H9 (cell line): Measurements from ENCODE around the gene GAS5. TPM values are rescaled to one million over a fixed set of nuclear protein-coding genes. Genes with fewer than 3 reads are reported as not detected.
A peak's percentile ranks its signal among the peaks of the same experiment; 100 is the strongest.

Experiments
- DNase-seq: peaks from one replicate; pipeline ENCODE4 v3.0.0-alpha.2; 2017
- H2AFZ ChIP-seq: one replicate; pipeline ENCODE4 v1.6.1; 2013; ENCODE audit warnings: mild to moderate bottlenecking, low read length, control low read depth, moderate library complexity
- H2AK5ac ChIP-seq: 2 replicates; pipeline ENCODE4 v1.6.1; 2013; ENCODE audit warnings: low read length, control low read depth, mixed read lengths; ENCODE audit not compliant: insufficient read length
- H2BK120ac ChIP-seq: one replicate; pipeline ENCODE4 v1.6.1; 2013; ENCODE audit warnings: low read depth, mild to moderate bottlenecking, low read length, control low read depth, inconsistent platforms; ENCODE audit not compliant: poor library complexity, severe bottlenecking
- H2BK12ac ChIP-seq: 2 replicates; pipeline ENCODE4 v1.6.1; 2013; ENCODE audit warnings: low read length, control low read depth, mixed read lengths, low read depth; ENCODE audit not compliant: insufficient read length
- H2BK15ac ChIP-seq: 2 replicates; pipeline ENCODE4 v1.6.1; 2013; ENCODE audit warnings: low read depth, low read length, control low read depth
- H2BK20ac ChIP-seq: one replicate; pipeline ENCODE4 v1.6.1; 2013; ENCODE audit warnings: low read depth, mild to moderate bottlenecking, low read length, control low read depth, inconsistent platforms; ENCODE audit not compliant: poor library complexity, severe bottlenecking
- H2BK5ac ChIP-seq: 2 replicates; pipeline ENCODE4 v1.6.1; 2013; ENCODE audit warnings: low read length, control low read depth, mixed read lengths; ENCODE audit not compliant: insufficient read length
- H3K14ac ChIP-seq: 2 replicates; pipeline ENCODE4 v1.6.1; 2013; ENCODE audit warnings: low read length, control low read depth; ENCODE audit not compliant: insufficient read depth
- H3K18ac ChIP-seq: 2 replicates; pipeline ENCODE4 v1.6.1; 2013; ENCODE audit warnings: low read depth, mild to moderate bottlenecking, mixed read lengths, low read length, control low read depth; ENCODE audit not compliant: insufficient read length
- H3K23ac ChIP-seq: 2 replicates; pipeline ENCODE4 v1.6.1; 2013; ENCODE audit warnings: low read length, control low read depth, mixed read lengths, low read depth; ENCODE audit not compliant: insufficient read length
- H3K23me2 ChIP-seq: 2 replicates; pipeline ENCODE4 v1.6.1; 2013; ENCODE audit warnings: low read depth, mild to moderate bottlenecking, mixed read lengths, low read length, control low read depth; ENCODE audit not compliant: insufficient read length, poor library complexity, severe bottlenecking
- H3K27ac ChIP-seq: 2 replicates; pipeline ENCODE4 v1.5.1; 2013; ENCODE audit warnings: low read length, control low read depth, mixed read lengths, low read depth; ENCODE audit not compliant: insufficient read length
- H3K27me3 ChIP-seq: 2 replicates; pipeline ENCODE4 v1.6.1; 2013; ENCODE audit warnings: low read length, control low read depth, inconsistent platforms; ENCODE audit not compliant: insufficient read depth
- H3K4ac ChIP-seq: 2 replicates; pipeline ENCODE4 v1.6.1; 2013; ENCODE audit warnings: low read depth, mild to moderate bottlenecking, control low read depth, inconsistent platforms, low read length, moderate library complexity
- H3K4me1 ChIP-seq: 2 replicates; pipeline ENCODE4 v1.6.1; 2013; ENCODE audit warnings: low read length, control low read depth, inconsistent platforms; ENCODE audit not compliant: insufficient read depth
- H3K4me2 ChIP-seq: 2 replicates; pipeline ENCODE4 v1.6.1; 2013; ENCODE audit warnings: low read length, control low read depth, mixed read lengths; ENCODE audit not compliant: insufficient read length, insufficient read depth
- H3K56ac ChIP-seq: 2 replicates; pipeline ENCODE4 v1.6.1; 2013; ENCODE audit warnings: low read depth, mild to moderate bottlenecking, mixed read lengths, low read length, control low read depth; ENCODE audit not compliant: insufficient read length
- H3K79me1 ChIP-seq: 2 replicates; pipeline ENCODE4 v1.6.1; 2013; ENCODE audit warnings: low read depth, mild to moderate bottlenecking, moderate library complexity, low read length, control low read depth, inconsistent platforms; ENCODE audit not compliant: insufficient read depth, poor library complexity, severe bottlenecking
- H3K79me2 ChIP-seq: 2 replicates; pipeline ENCODE4 v1.6.1; 2013; ENCODE audit warnings: low read length, control low read depth, inconsistent platforms; ENCODE audit not compliant: insufficient read depth
- H3K9ac ChIP-seq: 2 replicates; pipeline ENCODE4 v1.6.1; 2013; ENCODE audit warnings: low read length, control low read depth, mixed read lengths; ENCODE audit not compliant: insufficient read length; ENCODE audit errors: extremely low read depth
- H3K9me3 ChIP-seq: one replicate; pipeline ENCODE4 v1.6.1; 2013; ENCODE audit warnings: low read depth, low read length, inconsistent platforms; ENCODE audit not compliant: control insufficient read depth
- H3T11ph ChIP-seq: one replicate; pipeline ENCODE4 v1.6.1; 2013; ENCODE audit warnings: mild to moderate bottlenecking, low read length, control low read depth, inconsistent platforms
- H4K20me1 ChIP-seq: one replicate; pipeline ENCODE4 v1.6.1; 2013; ENCODE audit not compliant: control insufficient read depth, insufficient read length, insufficient read depth
- H4K5ac ChIP-seq: 2 replicates; pipeline ENCODE4 v1.6.1; 2013; ENCODE audit warnings: low read depth, mild to moderate bottlenecking, mixed read lengths, low read length, control low read depth; ENCODE audit not compliant: insufficient read length
- H4K8ac ChIP-seq: replicated peaks from 2 replicates; pipeline ENCODE4 v1.6.1; 2013; ENCODE audit warnings: low read length, control low read depth, mixed read lengths, low read depth; ENCODE audit not compliant: insufficient read length
- H4K91ac ChIP-seq: 2 replicates; pipeline ENCODE4 v1.6.1; 2013; ENCODE audit warnings: low read depth, mild to moderate bottlenecking, moderate library complexity, mixed read lengths, low read length, control low read depth; ENCODE audit not compliant: insufficient read length
- H3K27ac Mint-ChIP-seq, 3 experiments: 2 replicates in 2 of 3; 3 replicates in 1 of 3; pipeline ENCODE4 v1.8.0; 2020 to 2021; ENCODE audit warnings: mixed read lengths in 3 of 3, mild to moderate bottlenecking in 1 of 3, moderate library complexity in 1 of 3
- H3K27me3 Mint-ChIP-seq: 2 replicates; pipeline ENCODE4 v1.8.0; 2021; ENCODE audit warnings: low read depth, mild to moderate bottlenecking, moderate library complexity, mixed read lengths
- H3K36me3 Mint-ChIP-seq, 3 experiments: 2 replicates in 2 of 3; 3 replicates in 1 of 3; pipeline ENCODE4 v1.8.0; 2020 to 2021; ENCODE audit warnings: low read depth in 3 of 3, mixed read lengths in 3 of 3; ENCODE audit not compliant: insufficient read depth in 1 of 3
- H3K4me1 Mint-ChIP-seq, 2 experiments: 2 replicates each; pipeline ENCODE4 v1.8.0; 2020; ENCODE audit warnings: mixed read lengths in 2 of 2
- H3K4me3 Mint-ChIP-seq, 2 experiments: 2 replicates in 1 of 2; 3 replicates in 1 of 2; pipeline ENCODE4 v1.8.0; 2020 to 2021; ENCODE audit warnings: mild to moderate bottlenecking in 2 of 2, mixed read lengths in 2 of 2, moderate library complexity in 1 of 2
- H3K9me3 Mint-ChIP-seq, 2 experiments: 2 replicates in 1 of 2; 3 replicates in 1 of 2; pipeline ENCODE4 v1.8.0; 2020; ENCODE audit warnings: mild to moderate bottlenecking in 2 of 2, mixed read lengths in 2 of 2, moderate library complexity in 1 of 2
- CTCF ChIP-seq: fragments of 200-600 bp; sonication (generic); conservative IDR thresholded peaks from 3 replicates; pipeline ENCODE4 v1.8.0; 2021; ENCODE audit warnings: antibody characterized with exemption, mild to moderate bottlenecking
- WGBS: extraction: QIAGEN DNeasy Blood & Tissue Kit; methylation state at CpG from one replicate; pipeline ENCODE4 v1.1.7; 2013; ENCODE audit warnings: missing lambda C conversion rate, low lambda C conversion rate, mixed read lengths; ENCODE audit not compliant: insufficient read length; ENCODE audit errors: extremely low coverage; 5-methylcytosine and 5-hydroxymethylcytosine counted together
- total RNA-seq: library from RNA; stranded (reverse); gene quantifications from 2 replicates; pipeline ENCODE4 v1.2.1, GENCODE V29; 2021

Gene GAS5
- total RNA-seq, 1 experiment from 2014 or later, result 690 TPM

GRCh38 chr1:173868266-173869020 lies 654 bp upstream of the GAS5 start, which contains the start of gene ZBTB37:
ZBTB37 (plus strand) TSS chr1:173868380; CDS start chr1:173870226, 1,846 bp downstream.
- peak within 1 kb of the TSS; percentile 96 for H3K4me2 ChIP-seq
- H2BK120ac ChIP-seq, result no peak within 1 kb of the TSS
- H2AK5ac ChIP-seq, result no peak within 1 kb of the TSS
- H2BK12ac ChIP-seq, result no peak within 1 kb of the TSS
- H4K20me1 ChIP-seq, result no peaks in the 10 kb centered on the region
- H2AFZ ChIP-seq, result peak within 1 kb of the TSS; percentile 37
- TF ChIP-seq CTCF, result no peak
- H3T11ph ChIP-seq, result no peak within 1 kb of the TSS
- peak within 1 kb of the TSS; percentile 68 for H3K27ac ChIP-seq
- H3K4me1 ChIP-seq, result no peaks in the 10 kb centered on the region
- no peak within 1 kb of the TSS; the same call in 1 of the 2 replicates for H3K4ac ChIP-seq
- H3K23me2 ChIP-seq, result peaks cover 10% of the 10 kb centered on the region
- H2BK20ac ChIP-seq, result no peak within 1 kb of the TSS
- peak within 1 kb of the TSS; percentile 46 for H2BK5ac ChIP-seq
- H4K8ac ChIP-seq, result no peak within 1 kb of the TSS
- no peak within 1 kb of the TSS for H3K23ac ChIP-seq
- DNase-seq, result peak; percentile 99
- H3K79me2 ChIP-seq, result peaks cover 16% of the 10 kb centered on the region; the same call in 1 of the 2 replicates
- Mint-ChIP-seq H3K27me3 (peaks cover 3% of the 10 kb centered on the region; the same call in 1 of the 2 replicates), H3K36me3 (peaks cover 55 to 68% (median 59%) of the 10 kb centered on the region in 3 experiments), H3K27ac (peak within 1 kb of the TSS; percentile 99 to 100 (median 99)), H3K4me3 (peak within 1 kb of the TSS; percentile 98 to 99), H3K4me1 (peaks cover 33 to 45% of the 10 kb centered on the region in 2 experiments), H3K9me3 (peaks cover 0 to 9% of the 10 kb centered on the region in 2 experiments; a peak in 2 of 5 replicates)
- no CpG with 5 or more reads among the region's 53 CpGs for WGBS
- peak within 1 kb of the TSS; percentile 89 for H3K18ac ChIP-seq
- no peak within 1 kb of the TSS for H4K91ac ChIP-seq
- H3K79me1 ChIP-seq, result no peaks in the 10 kb centered on the region
- H3K56ac ChIP-seq, result peak within 1 kb of the TSS; percentile 27
- no peaks in the 10 kb centered on the region for H3K9me3 ChIP-seq
- H3K9ac ChIP-seq, result peak within 1 kb of the TSS; percentile 98
- no peak within 1 kb of the TSS for H2BK15ac ChIP-seq
- H4K5ac ChIP-seq, result peak within 1 kb of the TSS; percentile 95
- no peaks in the 10 kb centered on the region for H3K27me3 ChIP-seq
- H3K14ac ChIP-seq, result peak within 1 kb of the TSS; percentile 99
